ENCODE data around the gene TAF4. TPM values are rescaled to one million over a fixed set of nuclear protein-coding genes. Genes with fewer than 3 reads are reported as not detected.

Gene TAF4
- total and polyA plus RNA-seq, 2 of the 13 experiments (the other 11 are each of a cell fraction or from before 2014, with no cell fraction given) = 5.9 to 12.0 TPM

- TF ChIP-seq ZHX1 (CRISPR knock-in tag; IDR thresholded peaks at IDR 0.05; ENCODE audit: low read depth) (0 out of 2 replicates have a peak, but pooled peaks have one; percentile 0), KLF12 (CRISPR knock-in tag; IDR thresholded peaks at IDR 0.05; ENCODE audit: borderline replicate concordance) (no peak), UBTF (CRISPR knock-in tag; IDR thresholded peaks at IDR 0.05) (no peak), RAD21 (CRISPR knock-in tag; IDR thresholded peaks at IDR 0.05) (no peak), ZNF44 (CRISPR knock-in tag; IDR thresholded peaks at IDR 0.05) (no peak)
Observed at GRCh38 chr20:62062661-62063314, 2.9 kb downstream of the TAF4 start (continued).

- FAIRE-seq (no peak), DNase-seq (ENCODE audit: low spot score) (no peak), ATAC-seq (no peak)
- H3K9me3 ChIP-seq (ENCODE audit: low read length) = no peaks in the 10 kb centered on the region
- BruUV-seq (replicated peaks) = no TSS peak
- peaks cover 2 to 32% of the 10 kb centered on the region in 2 experiments; a peak in 4 of 5 replicates for H3K36me3 ChIP-seq (replicated peaks in 1 of 2; ENCODE audit: control insufficient read depth in 1 of 2, insufficient read depth in 2 of 2, low read length in 2 of 2)
- in situ Hi-C loops (cut with HindIII; ENCODE audit: extremely low pct_ligation_motif_present, low pct_unique_long_range_greater_than_20kb) = loop anchor here (5.0 kb wide), 1 partner anchor 50 kb away; no protein-coding TSS in a partner anchor
- intact Hi-C loops (cut with micrococcal nuclease; ENCODE audit: unreplicated experiment) = loop anchor here (2.0 kb wide), 1 partner anchor 19 kb away; no protein-coding TSS in a partner anchor
- no peaks in the 10 kb centered on the region for H3K27me3 ChIP-seq (ENCODE audit: control insufficient read depth in 1 of 2, insufficient read depth in 2 of 2, low read length in 2 of 2)
- H3K79me2 ChIP-seq (ENCODE audit: insufficient read depth, low read length) = peaks cover 64% of the 10 kb centered on the region
- no peak overlapping the region for H3K4me3 ChIP-seq (replicated peaks in 1 of 3; ENCODE audit: insufficient read depth in 1 of 3, low read depth in 2 of 3, low read length in 3 of 3)
- H3K4me1 ChIP-seq (ENCODE audit: insufficient read depth, low read length) = peaks cover 35% of the 10 kb centered on the region
- H3K4me2 ChIP-seq (ENCODE audit: low read depth, low read length) = no peak overlapping the region
- ChIA-PET CTCF (ENCODE audit: low intra/inter-chr PET ratio, low total read pairs) (no interaction called here), POLR2A (interaction anchor here (1.7 kb wide), 1 partner anchor 60 kb away, joined by 6 read pairs; the partner anchor contains the start of gene LSM14B)
- H3K27ac ChIP-seq (ENCODE audit: extremely low read length, insufficient read depth, low read length) = no peak overlapping the region
- WGBS (ENCODE audit: low lambda C conversion rate) = 92% methylated on average over 8 of the region's 8 CpGs
- 0 out of 2 replicates have a peak overlapping the region, but pooled peaks have one; percentile 3 for H3K9ac ChIP-seq (ENCODE audit: insufficient read depth, low read depth, low read length)
- no peak overlapping the region for H2AFZ ChIP-seq (ENCODE audit: low read length)
- H4K20me1 ChIP-seq (ENCODE audit: insufficient read depth, low read length) = peaks cover 56% of the 10 kb centered on the region
- no peak for TF ChIP-seq HMGA1 (CRISPR knock-in tag; conservative IDR thresholded peaks at IDR 0.05)
- TF ChIP-seq FOXO1 (CRISPR knock-in tag; IDR thresholded peaks at IDR 0.05) = no peak
- no peak for TF ChIP-seq IKZF4 (CRISPR knock-in tag; IDR thresholded peaks at IDR 0.05; ENCODE audit: borderline replicate concordance, low read depth, not compliant biosample characterization)
- no peak for TF ChIP-seq ZNF180 (CRISPR knock-in tag; IDR thresholded peaks at IDR 0.05; ENCODE audit: borderline replicate concordance, low read depth)
- TF ChIP-seq ASH2L (IDR thresholded peaks at IDR 0.05; ENCODE audit: insufficient read length, low read depth, low read length) = peak; percentile 14
- TF ChIP-seq HMGXB4 (CRISPR knock-in tag; IDR thresholded peaks at IDR 0.05; ENCODE audit: borderline replicate concordance in 1 of 2, low read depth in 1 of 2) = no peak
- no peak for TF ChIP-seq CREB1 (IDR thresholded peaks at IDR 0.05)
- no peak for TF ChIP-seq CREB1 (CRISPR knock-in tag; IDR thresholded peaks at IDR 0.05)
- peak; percentile 43; the same call in 1 of the 2 replicates for TF ChIP-seq CEBPB (IDR thresholded peaks at IDR 0.05; ENCODE audit: borderline replicate concordance, low read depth, low read length)
Observed at GRCh38 chr20:62061851-62062423, 3.7 kb downstream of the TAF4 start.

All from HepG2 (cell line).